Measurements from ENCODE around the gene HIPK2. TPM values are rescaled to one million over a fixed set of nuclear protein-coding genes. Genes with fewer than 3 reads are reported as not detected.

Gene HIPK2
- total and polyA plus RNA-seq, 5 donors: 72.1 to 131 (median 96.1) TPM

DNA sequence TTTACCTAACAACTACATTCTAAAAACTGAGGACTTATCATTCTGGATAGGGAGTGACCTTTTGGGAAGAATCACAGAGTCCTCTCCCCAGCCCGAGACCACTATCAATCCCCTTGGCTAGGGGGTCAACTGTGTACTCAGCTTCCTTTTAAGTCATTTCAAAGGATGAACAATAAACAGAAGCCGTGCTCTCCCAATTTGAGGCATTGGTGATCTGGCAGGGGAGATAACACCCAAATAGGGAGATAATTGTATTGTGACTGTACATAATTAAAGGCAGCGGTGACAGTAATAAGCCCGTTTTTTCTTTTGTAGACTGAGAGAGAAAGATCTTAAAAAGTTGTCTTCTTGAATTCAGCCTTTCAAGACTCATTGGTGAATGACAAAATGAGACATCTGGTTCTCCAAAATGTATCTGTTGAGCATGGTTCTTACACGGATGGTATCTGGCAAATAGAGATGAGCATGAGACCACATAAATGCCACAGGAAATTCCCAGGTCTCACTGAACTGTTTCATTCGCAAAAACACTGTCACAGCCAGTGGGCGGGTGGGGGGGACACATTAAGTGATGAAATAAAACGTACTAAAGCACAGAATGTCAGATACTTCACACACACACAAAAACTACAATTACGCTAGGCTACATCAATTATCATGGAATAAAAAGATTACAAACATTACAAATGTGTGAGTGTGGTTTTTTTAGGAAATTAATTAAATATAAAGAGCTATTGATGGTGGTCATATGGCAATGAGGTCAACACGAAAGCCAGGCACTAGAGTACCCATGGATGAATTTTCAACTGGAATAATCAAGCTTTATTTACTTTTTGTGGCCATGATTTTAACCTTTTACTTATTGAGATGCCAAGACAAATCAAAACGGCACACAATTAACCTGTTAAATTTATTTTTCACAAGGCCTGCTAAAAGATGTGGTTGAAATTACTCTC, 108.4 kb downstream of the HIPK2 start:
- Histone ChIP-seq H3K4me1 (ENCODE audit: control insufficient read depth, insufficient read depth, low read length) (peaks cover 6% of the 10 kb centered on the region), H3K9me3 (ENCODE audit: control insufficient read depth, low read length) (no peaks in the 10 kb centered on the region), H3K4me3 (ENCODE audit: low read length) (no peak overlapping the region), H3K27me3 (ENCODE audit: control insufficient read depth, insufficient read depth) (no peaks in the 10 kb centered on the region), H3K27ac (ENCODE audit: low read length) (no peak overlapping the region)
- intact Hi-C loops (cut with DNase I): no loop called here
- 69% methylated on average over 11 of the region's 11 CpGs for WGBS
- DNase-seq (no peak), ATAC-seq (no peak)

- H3K4me1 ChIP-seq (ENCODE audit: control insufficient read depth, insufficient read depth, low read length): peaks cover 14% of the 10 kb centered on the region
- no peaks in the 10 kb centered on the region for H3K9me3 ChIP-seq (ENCODE audit: control insufficient read depth, low read length)
- H3K27ac ChIP-seq (ENCODE audit: low read length): no peak overlapping the region
- H3K4me3 ChIP-seq (ENCODE audit: low read length): no peak overlapping the region
- WGBS: 67% methylated on average over 1 of the region's 1 CpG
- intact Hi-C loops (cut with DNase I): no loop called here
- no peak for ATAC-seq
- no peak for DNase-seq
- no peaks in the 10 kb centered on the region for H3K27me3 ChIP-seq (ENCODE audit: control insufficient read depth, insufficient read depth)
These were observed 110.4 kb downstream of the HIPK2 start for GRCh38 chr7:139667377-139667776.

GRCh38 chr7:139666501-139666900, 111.3 kb downstream of the HIPK2 start:
- no peak for DNase-seq
- Histone ChIP-seq H3K27ac (ENCODE audit: low read length) (no peak overlapping the region), H3K4me1 (ENCODE audit: control insufficient read depth, insufficient read depth, low read length) (peaks cover 14% of the 10 kb centered on the region), H3K9me3 (ENCODE audit: control insufficient read depth, low read length) (no peaks in the 10 kb centered on the region), H3K27me3 (ENCODE audit: control insufficient read depth, insufficient read depth) (no peaks in the 10 kb centered on the region), H3K4me3 (ENCODE audit: low read length) (no peak overlapping the region)
- intact Hi-C loops (cut with DNase I): no loop called here
- 95% methylated on average over 5 of the region's 5 CpGs for WGBS
- no peak for ATAC-seq

GRCh38 chr7:139664434-139664833, 113.4 kb downstream of the HIPK2 start:
- ATAC-seq: no peak
- 84% methylated on average over 6 of the region's 6 CpGs for WGBS
- no peak overlapping the region for H3K4me3 ChIP-seq (ENCODE audit: low read length)
- no peaks in the 10 kb centered on the region for H3K9me3 ChIP-seq (ENCODE audit: control insufficient read depth, low read length)
- intact Hi-C loops (cut with DNase I): no loop called here
- DNase-seq: no peak
- H3K4me1 ChIP-seq (ENCODE audit: control insufficient read depth, insufficient read depth, low read length): peaks cover 24% of the 10 kb centered on the region
- no peaks in the 10 kb centered on the region for H3K27me3 ChIP-seq (ENCODE audit: control insufficient read depth, insufficient read depth)
- H3K27ac ChIP-seq (ENCODE audit: low read length): no peak overlapping the region

DNA sequence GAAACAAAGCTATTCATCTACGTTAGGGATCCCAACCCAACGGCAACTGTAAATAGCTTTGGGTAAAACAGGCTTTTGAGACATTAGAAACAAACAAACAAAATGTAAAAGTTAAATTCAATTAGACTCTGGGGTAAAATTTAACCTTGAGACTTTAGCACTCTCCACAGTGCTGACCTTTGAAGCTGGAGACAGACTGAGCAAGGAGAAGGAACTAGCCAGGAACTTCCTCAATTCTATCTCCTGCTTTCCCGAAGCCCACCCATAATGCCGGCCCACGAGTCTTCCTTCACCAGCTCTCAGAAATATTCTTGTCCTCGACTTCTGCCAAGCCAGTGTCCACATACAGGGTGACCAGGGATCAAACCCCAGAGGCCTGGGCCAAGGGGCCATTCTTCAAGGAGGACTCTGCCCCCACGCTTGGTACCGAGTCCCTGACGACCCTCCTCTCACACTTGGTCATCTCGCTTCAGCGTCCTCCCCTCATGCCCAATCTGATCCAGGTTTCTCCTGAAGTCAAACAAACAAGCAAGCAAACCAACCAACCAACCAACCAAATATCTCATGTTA, 114.1 kb downstream of the HIPK2 start:
- peaks cover 30% of the 10 kb centered on the region for H3K4me1 ChIP-seq (ENCODE audit: control insufficient read depth, insufficient read depth, low read length)
- DNase-seq: no peak
- no peak overlapping the region for H3K4me3 ChIP-seq (ENCODE audit: low read length)
- intact Hi-C loops (cut with DNase I): no loop called here
- no peak overlapping the region for H3K27ac ChIP-seq (ENCODE audit: low read length)
- no peaks in the 10 kb centered on the region for H3K9me3 ChIP-seq (ENCODE audit: control insufficient read depth, low read length)
- no peaks in the 10 kb centered on the region for H3K27me3 ChIP-seq (ENCODE audit: control insufficient read depth, insufficient read depth)
- ATAC-seq: no peak
- 88% methylated on average over 11 of the region's 11 CpGs for WGBS

- Histone ChIP-seq H3K9me3 (ENCODE audit: control insufficient read depth, low read length) (no peaks in the 10 kb centered on the region), H3K4me1 (ENCODE audit: control insufficient read depth, insufficient read depth, low read length) (peaks cover 36% of the 10 kb centered on the region), H3K27me3 (ENCODE audit: control insufficient read depth, insufficient read depth) (no peaks in the 10 kb centered on the region), H3K4me3 (ENCODE audit: low read length) (no peak overlapping the region), H3K27ac (ENCODE audit: low read length) (no peak overlapping the region)
- intact Hi-C loops (cut with DNase I): no loop called here
- no peak for ATAC-seq
- 79% methylated on average over 3 of the region's 3 CpGs for WGBS
- no peak for DNase-seq
These were observed 115.9 kb downstream of the HIPK2 start for GRCh38 chr7:139661903-139662302.

DNA sequence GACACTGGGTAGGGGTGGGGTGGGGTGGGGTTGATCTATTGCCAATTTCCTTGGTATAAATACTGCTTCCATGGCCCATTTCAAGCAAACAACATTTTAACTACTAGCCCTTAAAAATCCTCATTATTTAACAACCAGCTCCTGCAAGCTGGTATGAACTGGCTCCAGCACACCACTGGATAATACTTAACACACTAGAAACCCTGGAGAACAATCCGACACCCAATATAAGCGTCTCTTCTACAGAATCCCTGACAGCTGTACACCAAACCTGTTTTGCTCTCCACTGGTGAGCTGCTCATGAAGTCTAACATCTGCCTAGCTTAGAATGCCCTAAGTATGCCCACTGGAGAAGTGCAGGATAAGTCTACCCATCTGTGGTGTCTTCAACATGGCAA, 116.8 kb downstream of the HIPK2 start:
- intact Hi-C loops (cut with DNase I): no loop called here
- Histone ChIP-seq H3K27me3 (ENCODE audit: control insufficient read depth, insufficient read depth) (no peaks in the 10 kb centered on the region), H3K9me3 (ENCODE audit: control insufficient read depth, low read length) (no peaks in the 10 kb centered on the region), H3K27ac (ENCODE audit: low read length) (peak overlapping the region; percentile 48), H3K4me1 (ENCODE audit: control insufficient read depth, insufficient read depth, low read length) (peaks cover 38% of the 10 kb centered on the region), H3K4me3 (ENCODE audit: low read length) (no peak overlapping the region)
- ATAC-seq (no peak), DNase-seq (no peak)
- WGBS: 83% methylated on average over 2 of the region's 2 CpGs

GRCh38 chr7:139660317-139661042, 117.3 kb downstream of the HIPK2 start:
- intact Hi-C loops (cut with DNase I): no loop called here
- WGBS: 59% methylated on average over 10 of the region's 10 CpGs
- DNase-seq (no peak), ATAC-seq (peak in 1 of 2 donors; percentile 61)
- Histone ChIP-seq H3K4me1 (ENCODE audit: control insufficient read depth, insufficient read depth, low read length) (peaks cover 42% of the 10 kb centered on the region), H3K27me3 (ENCODE audit: control insufficient read depth, insufficient read depth) (no peaks in the 10 kb centered on the region), H3K27ac (ENCODE audit: low read length) (peak overlapping the region; percentile 70), H3K9me3 (ENCODE audit: control insufficient read depth, low read length) (no peaks in the 10 kb centered on the region), H3K4me3 (ENCODE audit: low read length) (no peak overlapping the region)

- H3K27me3 ChIP-seq (ENCODE audit: control insufficient read depth, insufficient read depth): no peaks in the 10 kb centered on the region
- H3K4me1 ChIP-seq (ENCODE audit: control insufficient read depth, insufficient read depth, low read length): peaks cover 46% of the 10 kb centered on the region
- no peak overlapping the region for H3K27ac ChIP-seq (ENCODE audit: low read length)
These were observed 117.9 kb downstream of the HIPK2 start for GRCh38 chr7:139659922-139660316.

GRCh38 chr7:139658908-139659675, 118.7 kb downstream of the HIPK2 start:
- ATAC-seq: no peak
- Histone ChIP-seq H3K27ac (ENCODE audit: low read length) (peak overlapping the region; percentile 69), H3K4me3 (ENCODE audit: low read length) (no peak overlapping the region), H3K9me3 (ENCODE audit: control insufficient read depth, low read length) (no peaks in the 10 kb centered on the region), H3K4me1 (ENCODE audit: control insufficient read depth, insufficient read depth, low read length) (peaks cover 50% of the 10 kb centered on the region), H3K27me3 (ENCODE audit: control insufficient read depth, insufficient read depth) (no peaks in the 10 kb centered on the region)
- WGBS: 61% methylated on average over 14 of the region's 14 CpGs
- intact Hi-C loops (cut with DNase I): loop anchor here in 1 of 4 donors (5.0 kb wide), 1 partner anchor 118 kb away; the partner anchor contains the start of gene HIPK2
- no peak for DNase-seq

More at GRCh38 chr7:139659922-139660316, 117.9 kb downstream of the HIPK2 start:
- DNase-seq (no peak), ATAC-seq (peak in 1 of 2 donors; percentile 39)
- no peak overlapping the region for H3K4me3 ChIP-seq (ENCODE audit: low read length)
- H3K9me3 ChIP-seq (ENCODE audit: control insufficient read depth, low read length): no peaks in the 10 kb centered on the region
- intact Hi-C loops (cut with DNase I): loop anchor here in 1 of 4 donors (5.0 kb wide), 1 partner anchor 117 kb away; the partner anchor contains the start of gene HIPK2
- 78% methylated on average over 2 of the region's 2 CpGs for WGBS

Measured in right cardiac atrium (tissue), 5 donors.